ENCODE data around the gene PCNX3. TPM values are rescaled to one million over a fixed set of nuclear protein-coding genes. Genes with fewer than 3 reads are reported as not detected.

The PCNX3 gene
- total and polyA plus RNA-seq, 2 experiments from 2014 or later, result 8.1 to 23.5 TPM

- no peaks in the 10 kb centered on the region for H4K20me1 ChIP-seq (ENCODE audit: insufficient read depth)
- 74 to 77% methylated on average over 8 of the region's 8 CpGs for WGBS, 2 experiments (ENCODE audit: low coverage in 1 of 2, low lambda C conversion rate in 2 of 2, missing lambda C conversion rate in 2 of 2)
- H3K36me3 ChIP-seq (ENCODE audit: low read depth), result 0 out of 2 replicates have a peak, but pooled peaks cover 6% of the 10 kb centered on the region
- in situ Hi-C loops (cut with MboI), result no loop called here
- no peaks in the 10 kb centered on the region for H3K79me2 ChIP-seq (ENCODE audit: insufficient read depth)
- H3K4me3 ChIP-seq, result no peak overlapping the region
- no peak overlapping the region for H3K9ac ChIP-seq
- TF ChIP-seq EZH2 (IDR thresholded peaks at IDR 0.05; ENCODE audit: insufficient read depth, poor library complexity, severe bottlenecking), result no peak
- no peak for TF ChIP-seq EZH2phosphoT487 (IDR thresholded peaks at IDR 0.05; ENCODE audit: insufficient read depth, low read depth)
- no peak overlapping the region for H3K4me2 ChIP-seq (ENCODE audit: unreplicated experiment)
- H3K9me2 ChIP-seq (ENCODE audit: insufficient read depth), result no peaks in the 10 kb centered on the region
- no peaks in the 10 kb centered on the region for H3K27me3 ChIP-seq (replicated peaks; ENCODE audit: insufficient read depth)
- no peak overlapping the region for H2AFZ ChIP-seq
- H3K27ac ChIP-seq, result no peak overlapping the region
- H3K9me3 ChIP-seq (ENCODE audit: low read depth), result no peaks in the 10 kb centered on the region
- peaks cover 14% of the 10 kb centered on the region for H3F3A ChIP-seq (ENCODE audit: insufficient read depth)
- DNase-seq, result no peak
- H3K4me1 ChIP-seq (ENCODE audit: insufficient read depth), result no peaks in the 10 kb centered on the region
These were observed 25.3 kb upstream of the PCNX3 start for GRCh38 chr11:65590240-65590738.

DNA sequence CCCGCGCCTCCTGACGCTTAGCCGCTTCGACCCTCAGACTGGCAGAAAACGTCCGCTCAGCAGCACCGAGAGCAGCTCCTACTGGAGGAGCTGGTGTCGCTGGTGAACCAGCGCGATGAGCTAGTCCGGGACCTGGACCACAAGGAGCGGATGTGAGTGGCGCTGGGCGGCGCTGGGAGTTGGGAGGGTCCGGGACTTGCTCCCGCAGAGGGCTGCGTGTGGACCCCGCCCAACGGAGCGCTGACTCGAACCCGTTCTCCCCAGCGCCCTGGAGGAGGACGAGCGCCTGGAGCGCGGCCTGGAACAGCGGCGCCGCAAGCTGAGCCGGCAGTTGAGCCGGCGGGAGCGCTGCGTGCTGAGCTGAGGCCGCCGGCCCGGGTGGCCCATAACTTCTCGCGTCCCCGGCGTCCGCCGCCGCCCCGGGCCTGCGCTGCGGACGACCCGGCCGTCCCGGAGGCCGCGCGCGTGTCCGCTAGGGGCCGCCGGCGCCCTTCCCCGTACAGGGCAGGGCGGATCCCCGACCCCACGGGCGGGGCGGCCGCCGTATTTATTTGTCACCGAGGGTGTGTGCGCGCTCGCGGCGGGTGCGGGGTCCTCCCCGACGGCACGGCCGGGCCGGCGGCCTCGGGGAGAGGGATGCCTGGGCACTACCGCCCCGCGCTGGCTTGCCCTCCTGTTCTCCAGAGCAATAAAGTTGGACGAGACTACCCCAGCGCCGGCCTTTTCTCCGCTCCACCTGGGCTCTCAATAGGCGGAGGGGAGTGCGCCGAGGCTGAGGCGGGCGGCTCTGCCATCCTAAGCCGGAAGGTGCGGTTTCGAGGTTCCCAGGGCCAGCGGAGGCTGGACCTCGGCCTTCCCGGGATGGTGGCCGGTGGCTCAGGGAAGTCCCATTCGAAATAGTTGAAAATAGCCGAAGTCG is 23.4 kb upstream of the PCNX3 start:
- in situ Hi-C loops (cut with MboI), result no loop called here
- WGBS, 2 experiments (ENCODE audit: low coverage in 1 of 2, low lambda C conversion rate in 2 of 2, missing lambda C conversion rate in 2 of 2), result 87 to 96% methylated on average over 43 to 105 of the region's 106 CpGs
- H3K4me2 ChIP-seq (ENCODE audit: unreplicated experiment), result no peak overlapping the region

DNA sequence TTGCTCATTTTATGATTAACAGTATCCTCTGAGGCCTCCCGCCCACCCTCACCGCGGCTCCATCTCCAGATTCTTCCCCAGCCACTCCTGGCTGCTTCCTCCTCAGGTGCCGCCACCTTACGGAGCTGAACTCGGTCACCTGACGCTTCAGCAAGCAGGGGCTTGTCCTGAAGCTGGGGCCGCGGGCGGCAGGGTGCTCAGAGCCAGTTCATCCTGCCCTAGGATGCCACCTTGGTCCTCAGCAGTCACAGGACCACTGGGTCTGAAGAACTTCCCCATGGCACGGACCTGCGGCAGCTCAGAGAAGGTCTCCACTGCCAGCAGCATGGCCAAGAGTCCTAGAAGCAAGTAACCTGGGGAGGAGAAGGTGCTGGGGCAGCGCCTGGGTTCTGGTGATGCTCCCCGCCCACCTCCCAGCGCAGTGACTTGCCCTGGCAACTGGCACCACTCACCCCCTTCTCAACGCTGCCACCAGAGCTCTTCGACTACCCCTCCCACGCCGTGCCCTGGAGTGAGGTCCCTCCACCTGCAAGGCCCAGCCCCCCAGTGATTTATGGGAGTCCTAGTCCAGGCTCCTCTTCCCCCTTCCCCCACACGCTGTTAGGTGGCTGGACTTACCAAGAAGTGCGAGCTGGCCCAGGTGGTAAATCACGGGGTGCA is 22.6 kb upstream of the PCNX3 start:
- Histone ChIP-seq H3K27ac (no peak overlapping the region), H4K20me1 (ENCODE audit: insufficient read depth) (no peaks in the 10 kb centered on the region), H3K9ac (no peak overlapping the region), H3K27me3 (replicated peaks; ENCODE audit: insufficient read depth) (no peaks in the 10 kb centered on the region), H3K9me3 (ENCODE audit: low read depth) (no peaks in the 10 kb centered on the region), H3K4me2 (ENCODE audit: unreplicated experiment) (no peak overlapping the region), H3K4me1 (ENCODE audit: insufficient read depth) (no peaks in the 10 kb centered on the region), H3K79me2 (ENCODE audit: insufficient read depth) (no peaks in the 10 kb centered on the region), H3K36me3 (ENCODE audit: low read depth) (0 out of 2 replicates have a peak, but pooled peaks cover 6% of the 10 kb centered on the region), H3K4me3 (no peak overlapping the region), H3F3A (ENCODE audit: insufficient read depth) (peaks cover 14% of the 10 kb centered on the region), H3K9me2 (ENCODE audit: insufficient read depth) (no peaks in the 10 kb centered on the region), H2AFZ (no peak overlapping the region)
- TF ChIP-seq EZH2 (IDR thresholded peaks at IDR 0.05; ENCODE audit: insufficient read depth, poor library complexity, severe bottlenecking), result no peak
- TF ChIP-seq EZH2phosphoT487 (IDR thresholded peaks at IDR 0.05; ENCODE audit: insufficient read depth, low read depth), result no peak
- WGBS, 2 experiments (ENCODE audit: low coverage in 1 of 2, low lambda C conversion rate in 2 of 2, missing lambda C conversion rate in 2 of 2), result 94% methylated on average over 19 to 22 of the region's 22 CpGs
- in situ Hi-C loops (cut with MboI), result no loop called here
- DNase-seq, result no peak

More for the DNA sequence above, 23.4 kb upstream of the PCNX3 start:
- Histone ChIP-seq H3K4me3 (no peak overlapping the region), H3K27me3 (replicated peaks; ENCODE audit: insufficient read depth) (no peaks in the 10 kb centered on the region), H2AFZ (no peak overlapping the region), H3K9ac (no peak overlapping the region), H3K9me2 (ENCODE audit: insufficient read depth) (no peaks in the 10 kb centered on the region), H3K9me3 (ENCODE audit: low read depth) (no peaks in the 10 kb centered on the region), H3K36me3 (ENCODE audit: low read depth) (0 out of 2 replicates have a peak, but pooled peaks cover 6% of the 10 kb centered on the region), H4K20me1 (ENCODE audit: insufficient read depth) (no peaks in the 10 kb centered on the region), H3K79me2 (ENCODE audit: insufficient read depth) (no peaks in the 10 kb centered on the region), H3K27ac (no peak overlapping the region), H3K4me1 (ENCODE audit: insufficient read depth) (no peaks in the 10 kb centered on the region), H3F3A (ENCODE audit: insufficient read depth) (peaks cover 14% of the 10 kb centered on the region)
- TF ChIP-seq EZH2phosphoT487 (IDR thresholded peaks at IDR 0.05; ENCODE audit: insufficient read depth, low read depth) (no peak), EZH2 (IDR thresholded peaks at IDR 0.05; ENCODE audit: insufficient read depth, poor library complexity, severe bottlenecking) (no peak)
- DNase-seq, result no peak
